ENCODE data around the gene PSRC1. TPM values are rescaled to one million over a fixed set of nuclear protein-coding genes. Genes with fewer than 3 reads are reported as not detected.

PSRC1 gene
- total RNA-seq, 2 donors from 2014 or later = 2.4 to 2.5 TPM

DNA sequence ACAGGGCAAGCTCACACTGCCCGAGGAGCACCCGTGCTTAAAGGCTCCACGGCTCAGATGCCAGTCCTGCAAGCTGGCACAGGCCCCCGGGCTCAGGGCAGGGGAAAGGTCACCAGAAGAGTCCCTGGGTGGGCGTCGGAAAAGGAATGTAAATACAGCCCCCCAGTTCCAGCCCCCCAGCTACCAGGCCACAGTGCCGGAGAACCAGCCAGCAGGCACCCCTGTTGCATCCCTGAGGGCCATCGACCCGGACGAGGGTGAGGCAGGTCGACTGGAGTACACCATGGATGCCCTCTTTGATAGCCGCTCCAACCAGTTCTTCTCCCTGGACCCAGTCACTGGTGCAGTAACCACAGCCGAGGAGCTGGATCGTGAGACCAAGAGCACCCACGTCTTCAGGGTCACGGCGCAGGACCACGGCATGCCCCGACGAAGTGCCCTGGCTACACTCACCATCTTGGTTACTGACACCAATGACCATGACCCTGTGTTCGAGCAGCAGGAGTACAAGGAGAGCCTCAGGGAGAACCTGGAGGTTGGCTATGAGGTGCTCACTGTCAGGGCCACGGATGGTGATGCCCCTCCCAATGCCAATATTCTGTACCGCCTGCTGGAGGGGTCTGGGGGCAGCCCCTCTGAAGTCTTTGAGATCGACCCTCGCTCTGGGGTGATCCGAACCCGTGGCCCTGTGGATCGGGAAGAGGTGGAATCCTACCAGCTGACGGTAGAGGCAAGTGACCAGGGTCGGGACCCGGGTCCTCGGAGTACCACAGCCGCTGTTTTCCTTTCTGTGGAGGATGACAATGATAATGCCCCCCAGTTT lies 32.3 kb downstream of the PSRC1 start:
- no peak for DNase-seq (ENCODE audit: low spot score)
- Histone ChIP-seq H3K27ac (no peak overlapping the region), H3K9me3 (no peaks in the 10 kb centered on the region), H3K36me3 (no peaks in the 10 kb centered on the region), H3K4me1 (ENCODE audit: control insufficient read depth in 1 of 2, low read depth in 2 of 2) (peaks cover 9 to 31% of the 10 kb centered on the region in 2 donors), H3K4me3 (peak overlapping the region; percentile 74), H3K27me3 (replicated peaks; ENCODE audit: insufficient read depth) (no peaks in the 10 kb centered on the region)
- no peak for ATAC-seq (ENCODE audit: insufficient number of reproducible peaks, low FRiP score, low read depth)
- TF ChIP-seq CTCF (IDR thresholded peaks at IDR 0.05) = no peak

GRCh38 chr1:109249654-109250401 lies 33.1 kb downstream of the PSRC1 start:
- no peaks in the 10 kb centered on the region for H3K27me3 ChIP-seq (replicated peaks; ENCODE audit: insufficient read depth)
- no peak for TF ChIP-seq CTCF (IDR thresholded peaks at IDR 0.05)
- peak overlapping the region; percentile 74 for H3K4me3 ChIP-seq
- H3K4me1 ChIP-seq (ENCODE audit: control insufficient read depth in 1 of 2, low read depth in 2 of 2) = peaks cover 9 to 31% of the 10 kb centered on the region in 2 donors
- no peaks in the 10 kb centered on the region for H3K36me3 ChIP-seq
- no peak overlapping the region for H3K27ac ChIP-seq
- ATAC-seq (ENCODE audit: insufficient number of reproducible peaks, low FRiP score, low read depth) = no peak
- H3K9me3 ChIP-seq = no peaks in the 10 kb centered on the region
- DNase-seq (ENCODE audit: low spot score) = no peak

DNA sequence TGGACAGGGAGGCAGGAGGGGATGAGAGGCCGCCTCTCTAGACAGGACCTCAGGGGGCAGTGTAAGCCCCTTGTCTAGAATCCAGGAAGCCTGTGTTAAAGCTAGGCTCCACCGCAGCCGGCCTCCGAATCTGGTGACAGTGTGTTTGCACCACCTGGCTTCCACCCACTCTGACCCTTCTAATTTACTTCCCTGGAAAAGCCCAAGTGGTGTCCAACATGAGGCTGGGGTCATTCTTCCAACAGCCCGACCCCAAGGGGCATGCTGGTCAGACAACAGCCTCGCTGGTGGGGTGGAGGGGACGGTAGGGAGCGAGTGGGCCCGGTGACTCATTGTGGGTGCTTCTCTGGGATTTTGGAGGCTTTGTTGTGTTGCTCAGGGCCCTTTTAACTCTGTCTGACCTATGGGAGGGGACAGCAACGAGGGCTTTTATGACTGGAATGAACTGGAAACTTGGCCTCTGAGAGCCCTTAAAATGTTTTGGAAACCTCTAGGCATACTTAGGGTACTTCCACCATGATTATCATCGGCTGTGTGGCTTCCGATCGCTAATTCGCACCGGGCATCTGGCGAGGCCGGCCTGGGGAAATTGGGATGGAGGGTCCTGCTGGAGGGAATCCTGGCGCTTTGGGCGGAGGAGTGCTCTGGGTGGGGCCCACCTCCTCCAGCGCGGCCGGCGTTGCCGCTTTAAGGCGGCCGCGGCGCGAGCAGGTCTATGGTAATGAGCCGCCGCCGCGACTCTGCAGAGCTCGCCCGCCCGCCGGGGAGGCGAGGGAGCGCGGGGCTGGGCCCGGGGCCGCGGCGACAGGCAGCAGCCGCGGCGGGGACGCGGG lies 33.9 kb downstream of the PSRC1 start, which contains the start of gene CELSR2:
TSS of gene CELSR2 (plus strand) at position 743 of the 833 bp plus-strand sequence. CDS start 541 bp downstream, outside the sequence.
- DNase-seq (ENCODE audit: low spot score) = no peak
- H3K9me3 ChIP-seq = no peaks in the 10 kb centered on the region

DNA sequence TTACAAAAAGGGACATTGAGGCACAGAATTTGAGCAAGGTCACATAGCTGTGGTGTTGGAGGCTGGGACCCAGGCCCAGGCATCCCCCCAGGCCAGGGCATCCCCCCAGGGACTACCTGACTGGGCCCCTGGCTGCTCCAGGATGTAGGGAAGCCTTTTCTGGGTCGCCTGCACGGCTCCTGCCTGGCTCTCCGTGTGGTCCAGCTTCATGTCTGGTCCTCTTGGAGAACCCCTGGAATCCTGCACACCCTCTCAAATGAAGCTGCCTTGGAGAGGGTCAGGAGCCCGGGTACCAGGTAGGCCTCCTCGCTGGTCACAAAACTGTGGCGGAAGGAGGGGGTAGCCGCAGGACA lies 34.5 kb downstream of the PSRC1 start:
- no peak for TF ChIP-seq CTCF (IDR thresholded peaks at IDR 0.05)
- no peaks in the 10 kb centered on the region for H3K9me3 ChIP-seq
- H3K4me1 ChIP-seq (ENCODE audit: control insufficient read depth in 1 of 2, low read depth in 2 of 2) = peaks cover 4 to 18% of the 10 kb centered on the region in 2 donors
- H3K36me3 ChIP-seq = no peaks in the 10 kb centered on the region
- H3K27ac ChIP-seq = no peak overlapping the region
- no peak overlapping the region for H3K4me3 ChIP-seq
- ATAC-seq (ENCODE audit: insufficient number of reproducible peaks, low FRiP score, low read depth) (no peak), DNase-seq (ENCODE audit: low spot score) (no peak)
- no peaks in the 10 kb centered on the region for H3K27me3 ChIP-seq (replicated peaks; ENCODE audit: insufficient read depth)

More for the DNA sequence above, 33.9 kb downstream of the PSRC1 start, which contains the start of gene CELSR2:
- no peak for TF ChIP-seq CTCF (IDR thresholded peaks at IDR 0.05)
- no peaks in the 10 kb centered on the region for H3K27me3 ChIP-seq (replicated peaks; ENCODE audit: insufficient read depth)
- H3K4me1 ChIP-seq (ENCODE audit: control insufficient read depth in 1 of 2, low read depth in 2 of 2) = peaks cover 6 to 23% of the 10 kb centered on the region in 2 donors
- no peak for ATAC-seq (ENCODE audit: insufficient number of reproducible peaks, low FRiP score, low read depth)
- no peak within 1 kb of the TSS for H3K27ac ChIP-seq
- H3K36me3 ChIP-seq = no peaks in the 10 kb centered on the region
- peak within 1 kb of the TSS; percentile 74 for H3K4me3 ChIP-seq
